SK-N-SH treated with all-trans-retinoic acid at 6 μM for 48 hours (cell line): Measurements from ENCODE around the gene LRRC2.
"Not testable (repeated sequence)": the region's sequence is repeated elsewhere in the genome, so short reads cannot be mapped to it uniquely, and the experiment has no call there.

Experiments used
- ATAC-seq: fragments of 200-7000 bp; cut with Tn5 transposase; 3 replicates; pipeline ENCODE4 v1.9.1; 2020; ENCODE audit warnings: mild to moderate bottlenecking, moderate library complexity
- ARNTL ChIP-seq: fragments of 450-650 bp; formaldehyde crosslinking; IDR thresholded peaks from 2 replicates; pipeline ENCODE4 v1.5.0; 2020; ENCODE audit warnings: low read depth, mild to moderate bottlenecking, moderate library complexity, borderline replicate concordance
- ESRRG ChIP-seq: fragments of 250-450 bp; sonication (Bioruptor Pico); IDR thresholded peaks from 2 replicates; pipeline ENCODE4 v1.6.1; 2021; ENCODE audit warnings: mild to moderate bottlenecking
- GLIS3 ChIP-seq: fragments of 250-450 bp; sonication (Bioruptor Pico); IDR thresholded peaks from 2 replicates; pipeline ENCODE4 v1.5.0; 2020; ENCODE audit warnings: mild to moderate bottlenecking, moderate library complexity
- OSR1 ChIP-seq: fragments of 250-450 bp; sonication (Bioruptor Pico); IDR thresholded peaks from 2 replicates; pipeline ENCODE4 v1.8.0; 2022; ENCODE audit warnings: moderate library complexity, mild to moderate bottlenecking, inconsistent platforms
- PPARA ChIP-seq: fragments of 250-450 bp; sonication (Bioruptor Pico); IDR thresholded peaks from 2 replicates; pipeline ENCODE4 v1.5.0; 2020; ENCODE audit warnings: mild to moderate bottlenecking, borderline replicate concordance
- TCF4 ChIP-seq: fragments of 250-450 bp; sonication (Bioruptor Pico); IDR thresholded peaks from 2 replicates; pipeline ENCODE4 v1.8.0; 2021; ENCODE audit warnings: mild to moderate bottlenecking, moderate library complexity, borderline replicate concordance
- TOX ChIP-seq: fragments of 250-450 bp; sonication (Bioruptor Pico); IDR thresholded peaks from 2 replicates; pipeline ENCODE4 v1.8.0; 2021; ENCODE audit warnings: mild to moderate bottlenecking, moderate library complexity, borderline replicate concordance
- ZC3H10 ChIP-seq: fragments of 250-450 bp; sonication (Bioruptor Pico); IDR thresholded peaks from 2 replicates; pipeline ENCODE4 v1.5.1; 2021; ENCODE audit warnings: mild to moderate bottlenecking, moderate library complexity
- ZNF70 ChIP-seq: fragments of 450-650 bp; formaldehyde crosslinking; IDR thresholded peaks from 2 replicates; pipeline ENCODE4 v1.5.0; 2020; ENCODE audit warnings: mild to moderate bottlenecking, moderate library complexity
- ZNF8 ChIP-seq: fragments of 450-650 bp; formaldehyde crosslinking; IDR thresholded peaks from 2 replicates; pipeline ENCODE4 v1.5.0; 2020; ENCODE audit warnings: mild to moderate bottlenecking, moderate library complexity
- TF ChIP-seq, protein P1 (sequence below): fragments of 250-450 bp; sonication (Bioruptor Pico); IDR thresholded peaks from 2 replicates; pipeline ENCODE4 v1.5.0; 2020; ENCODE audit warnings: mild to moderate bottlenecking, moderate library complexity

The LRRC2 gene

GRCh38 chr3:46498916-46499519, 67.1 kb downstream of the LRRC2 start:
- TF ChIP-seq ARNTL (CRISPR knock-in tag) (no peak), ZNF8 (no peak), GLIS3 (CRISPR knock-in tag) (no peak), TOX (CRISPR knock-in tag) (no peak), PPARA (CRISPR knock-in tag) (no peak), ZNF70 (CRISPR knock-in tag) (no peak), ZC3H10 (no peak)
- TF ChIP-seq, protein P1, sequence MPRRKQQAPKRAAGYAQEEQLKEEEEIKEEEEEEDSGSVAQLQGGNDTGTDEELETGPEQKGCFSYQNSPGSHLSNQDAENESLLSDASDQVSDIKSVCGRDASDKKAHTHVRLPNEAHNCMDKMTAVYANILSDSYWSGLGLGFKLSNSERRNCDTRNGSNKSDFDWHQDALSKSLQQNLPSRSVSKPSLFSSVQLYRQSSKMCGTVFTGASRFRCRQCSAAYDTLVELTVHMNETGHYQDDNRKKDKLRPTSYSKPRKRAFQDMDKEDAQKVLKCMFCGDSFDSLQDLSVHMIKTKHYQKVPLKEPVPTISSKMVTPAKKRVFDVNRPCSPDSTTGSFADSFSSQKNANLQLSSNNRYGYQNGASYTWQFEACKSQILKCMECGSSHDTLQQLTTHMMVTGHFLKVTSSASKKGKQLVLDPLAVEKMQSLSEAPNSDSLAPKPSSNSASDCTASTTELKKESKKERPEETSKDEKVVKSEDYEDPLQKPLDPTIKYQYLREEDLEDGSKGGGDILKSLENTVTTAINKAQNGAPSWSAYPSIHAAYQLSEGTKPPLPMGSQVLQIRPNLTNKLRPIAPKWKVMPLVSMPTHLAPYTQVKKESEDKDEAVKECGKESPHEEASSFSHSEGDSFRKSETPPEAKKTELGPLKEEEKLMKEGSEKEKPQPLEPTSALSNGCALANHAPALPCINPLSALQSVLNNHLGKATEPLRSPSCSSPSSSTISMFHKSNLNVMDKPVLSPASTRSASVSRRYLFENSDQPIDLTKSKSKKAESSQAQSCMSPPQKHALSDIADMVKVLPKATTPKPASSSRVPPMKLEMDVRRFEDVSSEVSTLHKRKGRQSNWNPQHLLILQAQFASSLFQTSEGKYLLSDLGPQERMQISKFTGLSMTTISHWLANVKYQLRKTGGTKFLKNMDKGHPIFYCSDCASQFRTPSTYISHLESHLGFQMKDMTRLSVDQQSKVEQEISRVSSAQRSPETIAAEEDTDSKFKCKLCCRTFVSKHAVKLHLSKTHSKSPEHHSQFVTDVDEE (CRISPR knock-in tag), result no peak
- no peak for ATAC-seq

DNA sequence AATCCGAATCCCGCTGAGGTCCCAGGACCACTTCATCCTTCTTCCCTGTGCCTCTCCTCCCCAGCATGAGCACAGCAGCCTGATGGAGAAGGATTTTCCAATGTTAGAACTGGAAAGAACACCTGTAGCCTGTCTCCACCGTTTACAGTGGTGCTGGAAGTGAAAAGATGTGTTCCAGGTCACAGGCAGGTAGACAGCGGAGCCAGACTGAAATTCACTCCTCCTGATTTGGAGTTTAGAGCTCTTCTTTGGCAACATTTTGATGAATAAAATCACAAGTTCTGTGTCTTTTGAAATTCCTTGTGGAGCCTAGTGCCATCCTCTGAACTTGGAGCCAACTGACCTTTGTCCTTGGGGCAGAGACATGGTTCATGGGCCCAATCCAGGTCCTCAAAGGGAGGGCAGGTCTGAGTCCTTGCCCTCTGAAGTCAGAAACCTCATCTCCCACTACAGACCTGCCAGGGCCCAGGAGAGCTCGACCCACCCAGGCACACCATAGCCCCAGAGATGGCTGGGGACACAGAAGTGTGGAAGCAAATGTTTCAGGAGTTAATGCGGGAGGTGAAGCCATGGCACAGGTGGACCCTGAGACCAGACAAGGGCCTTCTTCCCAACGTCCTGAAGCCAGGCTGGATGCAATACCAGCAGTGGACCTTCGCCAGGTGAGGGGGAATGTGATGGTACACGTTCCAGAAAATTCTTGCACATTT, 68.4 kb downstream of the LRRC2 start, which contains the start of gene RTP3:
RTP3 (plus strand) TSS at position 421 of the 710 bp plus-strand sequence; CDS start at position 508, 87 bp downstream.
- TF ChIP-seq ZC3H10 (no peak), ZNF8 (no peak)
- ATAC-seq, result no peak

GRCh38 chr3:46496746-46497555, 69.2 kb downstream of the LRRC2 start:
- ATAC-seq, result peak; percentile 37; the same call in 1 of the 3 replicates
- no peak for TF ChIP-seq TCF4 (CRISPR knock-in tag)
- TF ChIP-seq, protein P1 (CRISPR knock-in tag), result no peak
- no peak for TF ChIP-seq ARNTL (CRISPR knock-in tag)

DNA sequence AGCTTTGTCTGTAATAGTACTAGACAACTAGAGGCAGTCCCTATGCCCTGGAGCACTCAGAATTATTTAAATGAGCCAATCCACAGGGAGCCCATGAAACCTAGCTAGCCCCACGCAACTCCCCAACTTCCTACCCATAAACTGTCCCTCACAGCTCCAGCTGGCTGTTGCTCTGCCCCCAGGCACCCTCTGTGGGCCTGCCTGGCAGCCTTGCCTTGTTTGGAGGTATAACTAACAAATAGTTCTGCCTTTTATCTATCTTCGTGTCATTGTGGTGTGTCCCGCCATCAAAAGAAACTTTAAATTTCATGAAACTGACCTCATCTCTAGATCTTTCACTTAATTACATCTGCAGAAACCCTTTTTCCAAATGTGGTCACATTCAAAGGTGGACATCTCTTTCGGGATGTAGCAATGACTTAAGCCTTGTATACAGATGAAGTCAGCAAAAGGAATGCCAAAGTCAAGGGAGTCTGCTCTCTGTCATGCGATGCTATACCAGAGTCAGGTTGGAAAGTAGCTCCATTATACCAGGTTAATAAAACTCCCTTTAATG, 70.1 kb downstream of the LRRC2 start:
- peak; percentile 65; the same call in 2 of the 3 replicates for ATAC-seq
- TF ChIP-seq, protein P1 (CRISPR knock-in tag), result no peak
- no peak for TF ChIP-seq OSR1 (CRISPR knock-in tag)
- TF ChIP-seq ZNF8, result peak; percentile 60; the same call in 1 of the 2 replicates
- no peak for TF ChIP-seq GLIS3 (CRISPR knock-in tag)
- no peak for TF ChIP-seq ESRRG (CRISPR knock-in tag)

GRCh38 chr3:46494491-46494890, 71.6 kb downstream of the LRRC2 start:
- ATAC-seq, result not testable (repeated sequence)
